ENCODE measurements around the gene SPOCK2. TPM values are rescaled to one million over a fixed set of nuclear protein-coding genes. Genes with fewer than 3 reads are reported as not detected.

SPOCK2 gene
- total and polyA plus RNA-seq, 10 donors, result 12.6 to 64.3 (median 40.5) TPM

DNA sequence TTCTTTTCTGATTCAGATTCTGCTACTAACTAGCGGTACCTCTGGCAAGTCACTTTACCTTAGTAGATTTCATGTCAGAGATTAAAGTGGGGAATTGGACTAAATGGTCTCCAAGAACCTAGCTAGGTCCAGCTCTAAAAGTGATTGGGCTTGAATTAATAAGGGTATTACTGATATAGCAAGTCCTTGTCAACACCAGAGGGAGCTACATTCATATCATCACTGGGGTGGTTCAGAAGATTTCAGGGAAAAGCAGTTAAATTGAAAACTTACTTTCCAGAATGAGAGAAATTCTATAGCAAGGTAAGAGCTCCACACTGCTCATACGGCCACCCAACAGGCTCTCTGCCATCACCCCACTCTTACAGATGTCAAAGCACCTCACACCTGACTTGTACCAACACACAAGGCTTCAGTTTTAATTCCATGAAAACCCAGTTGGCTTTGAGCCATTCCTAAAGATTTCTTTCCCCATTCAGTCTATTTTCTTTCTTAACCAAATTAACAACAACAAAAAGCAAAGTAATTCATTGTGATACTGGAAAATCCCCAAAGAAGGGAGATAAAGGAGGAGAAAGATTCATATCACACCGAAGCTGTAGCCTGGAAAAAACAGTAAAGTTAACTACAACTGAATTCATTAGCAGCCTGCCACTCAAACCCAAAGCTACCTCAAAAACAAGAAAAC lies 38.0 kb upstream of the SPOCK2 start:
- no peak for TF ChIP-seq POLR2AphosphoS5 (IDR thresholded peaks at IDR 0.05)
- TF ChIP-seq, protein P1, sequence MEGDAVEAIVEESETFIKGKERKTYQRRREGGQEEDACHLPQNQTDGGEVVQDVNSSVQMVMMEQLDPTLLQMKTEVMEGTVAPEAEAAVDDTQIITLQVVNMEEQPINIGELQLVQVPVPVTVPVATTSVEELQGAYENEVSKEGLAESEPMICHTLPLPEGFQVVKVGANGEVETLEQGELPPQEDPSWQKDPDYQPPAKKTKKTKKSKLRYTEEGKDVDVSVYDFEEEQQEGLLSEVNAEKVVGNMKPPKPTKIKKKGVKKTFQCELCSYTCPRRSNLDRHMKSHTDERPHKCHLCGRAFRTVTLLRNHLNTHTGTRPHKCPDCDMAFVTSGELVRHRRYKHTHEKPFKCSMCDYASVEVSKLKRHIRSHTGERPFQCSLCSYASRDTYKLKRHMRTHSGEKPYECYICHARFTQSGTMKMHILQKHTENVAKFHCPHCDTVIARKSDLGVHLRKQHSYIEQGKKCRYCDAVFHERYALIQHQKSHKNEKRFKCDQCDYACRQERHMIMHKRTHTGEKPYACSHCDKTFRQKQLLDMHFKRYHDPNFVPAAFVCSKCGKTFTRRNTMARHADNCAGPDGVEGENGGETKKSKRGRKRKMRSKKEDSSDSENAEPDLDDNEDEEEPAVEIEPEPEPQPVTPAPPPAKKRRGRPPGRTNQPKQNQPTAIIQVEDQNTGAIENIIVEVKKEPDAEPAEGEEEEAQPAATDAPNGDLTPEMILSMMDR (IDR thresholded peaks at IDR 0.05 in 8 of 11, conservative IDR thresholded peaks at IDR 0.05 in 3 of 11), result peak in 8 of 11 experiments; percentile 6 to 53 (median 40)
- Histone ChIP-seq H3K4me1 (peaks cover 0 to 5% (median 1%) of the 10 kb centered on the region in 6 donors), H3K27ac (no peak overlapping the region), H3K36me3 (peaks cover 0 to 63% (median 10%) of the 10 kb centered on the region in 6 donors), H3K4me3 (no peak overlapping the region), H3K9me3 (no peaks in the 10 kb centered on the region), H3K27me3 (replicated peaks in 1 of 7) (no peaks in the 10 kb centered on the region)
- intact Hi-C loops (cut with DNase I; ENCODE audit: low total_unique reads), result no loop called here
- 86 to 94% (median 91%) methylated on average over 3 of the region's 3 CpGs for WGBS, 5 donors
- DNase-seq, result no peak

DNA sequence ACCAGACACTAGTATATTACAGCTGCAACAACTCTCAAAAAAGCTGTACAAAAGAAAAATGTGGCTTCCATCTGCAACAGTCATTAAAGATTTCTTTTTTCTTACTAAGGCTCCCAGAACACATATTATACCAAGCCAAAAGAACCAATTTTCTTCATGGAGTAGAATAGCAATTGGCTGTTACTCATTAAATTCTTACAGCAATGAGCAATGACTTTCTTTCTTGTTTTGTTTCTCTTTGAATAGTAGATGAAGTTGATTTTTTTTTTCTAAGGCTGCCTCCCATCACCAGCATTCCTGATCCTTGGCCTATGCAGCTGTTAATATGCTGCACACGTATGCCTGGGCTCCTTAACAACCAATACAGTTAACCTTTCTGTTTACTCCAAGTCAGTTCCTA lies 36.6 kb upstream of the SPOCK2 start:
- H3K27me3 ChIP-seq (replicated peaks in 1 of 7), result no peaks in the 10 kb centered on the region
- intact Hi-C loops (cut with DNase I; ENCODE audit: low total_unique reads), result loop anchor here (2.0 kb wide), 1 partner anchor 212 kb away; no protein-coding TSS in a partner anchor
- peaks cover 0 to 5% (median 1%) of the 10 kb centered on the region in 6 donors for H3K4me1 ChIP-seq
- no peak for DNase-seq
- 68 to 95% (median 90%) methylated on average over 1 of the region's 1 CpG for WGBS, 5 donors
- H3K27ac ChIP-seq, result no peak overlapping the region
- no peaks in the 10 kb centered on the region for H3K9me3 ChIP-seq
- TF ChIP-seq POLR2A (IDR thresholded peaks at IDR 0.05), result no peak
- no peak for TF ChIP-seq POLR2AphosphoS5 (IDR thresholded peaks at IDR 0.05)
- TF ChIP-seq, protein P1 (IDR thresholded peaks at IDR 0.05 in 8 of 11, conservative IDR thresholded peaks at IDR 0.05 in 3 of 11), result no peak
- peaks cover 0 to 64% (median 10%) of the 10 kb centered on the region in 6 donors for H3K36me3 ChIP-seq
- H3K4me3 ChIP-seq, result no peak overlapping the region

DNA sequence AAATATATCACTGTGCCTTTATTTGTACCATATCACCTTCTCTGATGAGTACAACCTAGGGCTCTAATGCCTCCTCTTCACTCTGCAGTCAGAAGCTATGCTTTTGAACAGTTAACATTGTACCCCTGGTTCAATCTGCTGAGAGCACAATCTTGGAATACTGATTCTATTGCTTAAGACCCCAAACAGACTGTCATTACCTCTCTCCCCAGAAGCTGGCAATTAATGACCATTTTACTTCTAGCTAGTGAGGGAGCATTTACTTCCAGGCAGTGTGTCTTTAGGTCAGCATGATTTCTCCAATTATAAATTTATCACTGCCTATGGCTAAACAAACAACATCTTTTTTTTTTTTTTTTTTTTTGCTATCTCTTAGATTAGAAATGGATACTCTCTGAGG lies 36.0 kb upstream of the SPOCK2 start:
- H3K4me3 ChIP-seq, result no peak overlapping the region
- DNase-seq, result no peak
- peaks cover 0 to 66% (median 10%) of the 10 kb centered on the region in 6 donors for H3K36me3 ChIP-seq
- intact Hi-C loops (cut with DNase I; ENCODE audit: low total_unique reads), result loop anchor here (2.0 kb wide), 1 partner anchor 212 kb away; no protein-coding TSS in a partner anchor
- H3K27ac ChIP-seq, result no peak overlapping the region
- peaks cover 0 to 5% (median 1%) of the 10 kb centered on the region in 6 donors for H3K4me1 ChIP-seq
- H3K27me3 ChIP-seq (replicated peaks in 1 of 7), result no peaks in the 10 kb centered on the region
- TF ChIP-seq, protein P1 (IDR thresholded peaks at IDR 0.05 in 8 of 11, conservative IDR thresholded peaks at IDR 0.05 in 3 of 11), result no peak
- TF ChIP-seq POLR2AphosphoS5 (IDR thresholded peaks at IDR 0.05), result no peak
- TF ChIP-seq POLR2A (IDR thresholded peaks at IDR 0.05), result no peak
- no peaks in the 10 kb centered on the region for H3K9me3 ChIP-seq

DNA sequence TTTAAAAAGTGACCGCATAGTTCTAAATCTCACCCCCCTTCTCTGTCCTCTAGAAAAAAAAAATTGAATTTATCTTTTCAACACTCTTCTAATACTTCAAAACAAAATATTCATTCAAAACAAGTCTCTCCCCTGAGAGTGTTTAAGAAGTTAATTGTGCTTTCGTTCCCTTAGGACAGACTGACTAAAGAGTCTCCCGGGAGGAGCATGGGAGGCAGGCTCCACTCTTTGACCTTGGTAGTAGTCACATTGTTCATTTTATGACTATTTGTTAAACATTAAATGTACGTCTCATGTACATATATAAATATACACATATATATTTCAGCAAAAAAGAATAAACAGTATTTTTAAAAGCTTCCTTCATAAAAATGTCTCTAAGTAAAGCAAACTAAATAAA lies 35.3 kb upstream of the SPOCK2 start:
- intact Hi-C loops (cut with DNase I; ENCODE audit: low total_unique reads), result loop anchor here (2.0 kb wide), 1 partner anchor 213 kb away; no protein-coding TSS in a partner anchor
- Histone ChIP-seq H3K4me1 (peaks cover 0 to 5% (median 1%) of the 10 kb centered on the region in 6 donors), H3K27ac (no peak overlapping the region), H3K9me3 (no peaks in the 10 kb centered on the region), H3K36me3 (peaks cover 0 to 69% (median 13%) of the 10 kb centered on the region in 6 donors), H3K27me3 (replicated peaks in 1 of 7) (no peaks in the 10 kb centered on the region), H3K4me3 (no peak overlapping the region)
- TF ChIP-seq POLR2A (IDR thresholded peaks at IDR 0.05) (no peak), POLR2AphosphoS5 (IDR thresholded peaks at IDR 0.05) (no peak)
- TF ChIP-seq, protein P1 (IDR thresholded peaks at IDR 0.05 in 8 of 11, conservative IDR thresholded peaks at IDR 0.05 in 3 of 11), result no peak
- WGBS, 5 donors, result 85 to 92% (median 90%) methylated on average over 4 of the region's 4 CpGs
- DNase-seq, result no peak

All from spleen (tissue), 11 donors.